Subcutaneous adipose tissue (tissue), 4 donors: ENCODE measurements around the gene ACAD10. TPM values are rescaled to one million over a fixed set of nuclear protein-coding genes. Genes with fewer than 3 reads are reported as not detected.

Experiments used
- CTCF ChIP-seq: fragments of 450-650 bp; IDR thresholded peaks from one replicate; pipeline ENCODE4 v1.5.1; 2016; ENCODE audit warnings: low read depth, mild to moderate bottlenecking, control low read depth, antibody characterized with exemption, moderate library complexity
- total RNA-seq, 4 donors: library from RNA; depleted of rRNA; stranded (reverse); fragments of >200 nt; gene quantifications; one replicate each; pipeline ENCODE4 v1.1.0, GENCODE V29; 2016

The ACAD10 gene
- total RNA-seq, 4 donors from 2014 or later = 11.1 to 43.5 (median 22.9) TPM

GRCh38 chr12:111747333-111747732 is 61.5 kb downstream of the ACAD10 start:
- no peak for TF ChIP-seq CTCF

DNA sequence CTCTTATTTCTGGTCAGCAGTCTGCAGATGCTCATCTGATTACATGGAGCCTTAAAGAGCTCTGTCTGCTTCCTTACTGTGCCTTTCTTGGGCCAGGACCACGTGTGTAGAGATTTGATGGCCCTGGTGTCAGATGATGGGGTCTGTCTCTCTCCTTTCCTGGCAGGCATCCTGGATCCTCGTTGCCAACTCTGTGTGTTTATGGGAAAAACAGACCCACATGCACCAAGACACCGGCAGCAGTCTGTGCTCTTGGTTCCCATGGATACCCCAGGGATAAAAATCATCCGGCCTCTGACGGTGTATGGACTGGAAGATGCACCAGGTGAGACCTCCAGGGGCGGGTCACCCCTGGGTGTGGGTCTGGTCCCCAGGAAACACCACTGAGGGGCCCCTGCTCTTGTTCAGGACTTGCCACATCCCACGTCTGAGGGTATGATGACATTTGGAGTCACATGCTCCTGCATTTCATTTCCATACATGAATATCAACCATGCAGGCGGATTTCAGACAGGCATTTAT is 62.4 kb downstream of the ACAD10 start:
- TF ChIP-seq CTCF = no peak

DNA sequence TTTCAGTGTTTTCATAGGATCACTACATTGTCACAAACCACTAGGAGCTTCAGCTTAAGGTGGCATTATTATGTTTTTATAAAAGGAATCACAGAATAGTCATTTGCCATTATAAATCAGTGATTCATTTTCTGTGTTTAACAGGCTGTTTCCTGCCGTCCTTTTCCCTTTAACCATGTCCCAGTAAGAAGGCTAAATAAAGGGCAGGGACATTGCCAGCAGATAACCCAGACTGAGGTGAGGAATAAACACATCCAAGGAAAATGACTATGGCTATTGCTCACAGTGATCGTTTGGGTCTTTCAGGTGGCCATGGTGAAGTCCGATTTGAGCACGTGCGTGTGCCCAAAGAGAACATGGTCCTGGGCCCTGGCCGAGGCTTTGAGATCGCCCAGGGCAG is 63.0 kb downstream of the ACAD10 start:
- TF ChIP-seq CTCF = no peak

DNA sequence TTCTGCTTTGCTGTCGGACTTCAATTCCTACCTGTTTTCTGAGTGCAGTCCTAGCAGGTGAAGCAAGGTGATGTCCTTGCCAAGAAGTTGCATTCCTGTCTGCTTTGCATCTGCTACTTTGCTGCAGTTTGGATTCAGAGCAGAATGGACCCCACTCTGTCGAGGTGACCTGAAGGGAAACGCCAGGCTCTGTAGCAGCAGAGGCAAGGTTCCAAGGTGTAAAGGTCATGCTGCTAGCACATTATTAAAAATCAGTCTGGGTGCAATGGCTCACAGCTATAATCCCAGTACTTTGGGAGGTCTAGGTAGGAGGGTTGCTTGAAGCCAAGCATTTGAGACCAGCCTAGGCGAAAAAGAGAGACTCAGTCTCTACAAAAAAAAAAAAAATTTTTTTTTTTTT is 63.5 kb downstream of the ACAD10 start:
- no peak for TF ChIP-seq CTCF

DNA sequence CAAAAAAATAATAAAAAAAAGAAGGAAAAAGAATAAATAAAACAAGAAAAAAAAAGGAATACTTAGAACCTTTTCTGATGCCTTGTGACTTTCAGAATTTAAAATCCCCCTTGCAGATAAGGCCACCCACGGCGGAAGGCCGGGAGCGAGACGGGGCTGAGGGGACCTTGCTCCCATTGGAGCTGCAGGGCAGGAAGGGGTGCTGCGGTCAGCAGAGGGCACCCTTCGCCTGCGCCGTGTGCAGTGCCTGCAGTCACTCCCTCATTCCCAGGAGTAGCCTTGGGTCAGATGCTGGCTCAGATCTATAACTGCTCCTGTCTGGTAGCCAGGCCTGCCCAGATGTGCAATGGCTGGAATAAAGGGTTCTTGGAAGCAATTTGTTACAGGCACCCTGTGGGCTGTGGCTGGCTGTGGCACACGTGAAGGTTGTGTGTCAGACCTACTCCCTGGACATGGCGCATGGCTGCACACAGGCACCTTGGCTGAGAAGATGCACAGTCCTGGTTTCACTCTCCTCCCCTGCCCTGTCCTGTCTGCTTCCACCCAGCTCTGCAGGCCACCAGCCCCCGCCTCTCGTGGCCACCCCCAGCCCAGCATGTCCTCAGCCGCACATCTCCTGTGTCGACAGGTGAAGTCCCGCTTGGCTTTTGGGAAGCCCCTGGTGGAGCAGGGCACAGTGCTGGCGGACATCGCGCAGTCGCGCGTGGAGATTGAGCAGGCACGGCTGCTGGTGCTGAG is 67.5 kb downstream of the ACAD10 start:
- no peak for TF ChIP-seq CTCF

- no peak for TF ChIP-seq CTCF
Measured at GRCh38 chr12:111754671-111755070, 68.8 kb downstream of the ACAD10 start.

- no peak for TF ChIP-seq CTCF
Measured at GRCh38 chr12:111756196-111756595, 70.3 kb downstream of the ACAD10 start.
